ENCODE results near the gene KAT8. TPM values are rescaled to one million over a fixed set of nuclear protein-coding genes. Genes with fewer than 3 reads are reported as not detected.

KAT8 gene
- total RNA-seq, 4 donors from 2014 or later, result 62.3 to 100 (median 69.8) TPM

- no peaks in the 10 kb centered on the region for H3K27me3 ChIP-seq
- H3K4me1 ChIP-seq, result peaks cover 28% of the 10 kb centered on the region
- peaks cover 67% of the 10 kb centered on the region for H3K36me3 ChIP-seq
- 95% methylated on average over 2 of the region's 5 CpGs for WGBS
- DNase-seq (ENCODE audit: low spot score in 2 of 2), result no peak
- H3K27ac ChIP-seq, result no peak overlapping the region
- no peak overlapping the region for H3K4me3 ChIP-seq
- no peak for TF ChIP-seq POLR2AphosphoS5 (IDR thresholded peaks at IDR 0.05)
- no peaks in the 10 kb centered on the region for H3K9me3 ChIP-seq
These were observed 33.9 kb upstream of the KAT8 start for GRCh38 chr16:31083556-31083955.

GRCh38 chr16:31083981-31084380, 33.5 kb upstream of the KAT8 start:
- H3K27ac ChIP-seq, result no peak overlapping the region
- no peak for TF ChIP-seq POLR2AphosphoS5 (IDR thresholded peaks at IDR 0.05)
- no peak for TF ChIP-seq EP300 (IDR thresholded peaks at IDR 0.05)
- no peak for TF ChIP-seq CTCF (IDR thresholded peaks at IDR 0.05)
- no peaks in the 10 kb centered on the region for H3K9me3 ChIP-seq
- H3K4me1 ChIP-seq, result peaks cover 28% of the 10 kb centered on the region
- H3K27me3 ChIP-seq, result no peaks in the 10 kb centered on the region
- no peak overlapping the region for H3K4me3 ChIP-seq
- H3K36me3 ChIP-seq, result peaks cover 65% of the 10 kb centered on the region
- DNase-seq (ENCODE audit: low spot score in 2 of 2), result no peak
- 89% methylated on average over 11 of the region's 13 CpGs for WGBS

GRCh38 chr16:31084584-31085302, 32.7 kb upstream of the KAT8 start:
- H3K4me1 ChIP-seq, result peaks cover 25% of the 10 kb centered on the region
- H3K4me3 ChIP-seq, result no peak overlapping the region
- no peak for DNase-seq (ENCODE audit: low spot score in 2 of 2)
- H3K27ac ChIP-seq, result no peak overlapping the region
- TF ChIP-seq CTCF (IDR thresholded peaks at IDR 0.05), result no peak
- no peak for TF ChIP-seq EP300 (IDR thresholded peaks at IDR 0.05)
- no peak for TF ChIP-seq POLR2AphosphoS5 (IDR thresholded peaks at IDR 0.05)
- TF ChIP-seq POLR2A (IDR thresholded peaks at IDR 0.05), result no peak
- 73% methylated on average over 4 of the region's 16 CpGs for WGBS
- no peaks in the 10 kb centered on the region for H3K27me3 ChIP-seq
- H3K9me3 ChIP-seq, result no peaks in the 10 kb centered on the region
- H3K36me3 ChIP-seq, result peaks cover 61% of the 10 kb centered on the region

- H3K4me1 ChIP-seq, result peaks cover 25% of the 10 kb centered on the region
- no peak overlapping the region for H3K27ac ChIP-seq
- no peaks in the 10 kb centered on the region for H3K9me3 ChIP-seq
- 55% methylated on average over 8 of the region's 8 CpGs for WGBS
- TF ChIP-seq CTCF (IDR thresholded peaks at IDR 0.05) (no peak), EP300 (IDR thresholded peaks at IDR 0.05) (no peak), POLR2A (IDR thresholded peaks at IDR 0.05) (no peak), POLR2AphosphoS5 (IDR thresholded peaks at IDR 0.05) (no peak)
- peaks cover 58% of the 10 kb centered on the region for H3K36me3 ChIP-seq
- no peak overlapping the region for H3K4me3 ChIP-seq
- no peak for DNase-seq (ENCODE audit: low spot score in 2 of 2)
- H3K27me3 ChIP-seq, result no peaks in the 10 kb centered on the region
These were observed 32.1 kb upstream of the KAT8 start for GRCh38 chr16:31085411-31085810.

- no peaks in the 10 kb centered on the region for H3K9me3 ChIP-seq
- TF ChIP-seq EP300 (IDR thresholded peaks at IDR 0.05) (no peak), CTCF (IDR thresholded peaks at IDR 0.05) (no peak), POLR2AphosphoS5 (IDR thresholded peaks at IDR 0.05) (no peak), POLR2A (IDR thresholded peaks at IDR 0.05) (no peak)
- 89% methylated on average over 13 of the region's 18 CpGs for WGBS
- no peak overlapping the region for H3K4me3 ChIP-seq
- H3K4me1 ChIP-seq, result peaks cover 25% of the 10 kb centered on the region
- peak in 1 of 2 donors; percentile 77 for DNase-seq (ENCODE audit: low spot score in 2 of 2)
- H3K36me3 ChIP-seq, result peaks cover 58% of the 10 kb centered on the region
- H3K27ac ChIP-seq, result no peak overlapping the region
- no peaks in the 10 kb centered on the region for H3K27me3 ChIP-seq
These were observed 31.4 kb upstream of the KAT8 start for GRCh38 chr16:31085873-31086628.

Measured in suprapubic skin (tissue), 4 donors.